HFF-Myc (cell line): Measurements from ENCODE around the gene TRPV2.

ENCODE experiments used
- DNase-seq: peaks from one replicate; pipeline ENCODE4 v3.0.0-alpha.2; 2011; ENCODE audit warnings: low read depth; ENCODE audit errors: extremely low read depth
- H3K4me3 ChIP-seq: replicated peaks from 2 replicates; pipeline ENCODE4 v1.5.1; 2011; ENCODE audit warnings: low read depth, mild to moderate bottlenecking, control low read depth, low read length
- TF ChIP-seq, protein P1 (sequence below): IDR thresholded peaks from 2 replicates; pipeline ENCODE4 v1.5.1; 2012; ENCODE audit warnings: mild to moderate bottlenecking, low read depth, low read length, control low read depth; ENCODE audit errors: missing control alignments

TRPV2 gene

DNA sequence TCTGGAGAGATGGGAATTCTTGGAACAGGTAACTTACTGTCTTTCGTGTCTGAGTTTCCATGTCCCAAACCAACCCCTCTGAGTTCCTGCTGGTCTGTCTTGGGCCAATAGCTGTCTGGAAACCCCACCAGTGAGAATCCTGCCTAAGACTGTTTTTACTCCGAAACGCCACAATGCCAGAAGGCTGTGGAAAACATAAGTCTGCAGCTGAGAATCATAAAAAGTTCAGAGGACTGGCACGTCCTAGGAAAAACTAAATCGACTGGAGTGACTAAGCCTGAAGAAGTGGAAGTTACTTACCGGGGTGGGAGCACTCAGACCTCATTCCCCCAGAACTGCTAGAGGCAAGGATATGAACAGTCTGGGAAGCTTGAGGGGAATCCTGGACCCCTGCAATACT, 63.3 kb downstream of the TRPV2 start:
- no peak for DNase-seq
- TF ChIP-seq, protein P1, sequence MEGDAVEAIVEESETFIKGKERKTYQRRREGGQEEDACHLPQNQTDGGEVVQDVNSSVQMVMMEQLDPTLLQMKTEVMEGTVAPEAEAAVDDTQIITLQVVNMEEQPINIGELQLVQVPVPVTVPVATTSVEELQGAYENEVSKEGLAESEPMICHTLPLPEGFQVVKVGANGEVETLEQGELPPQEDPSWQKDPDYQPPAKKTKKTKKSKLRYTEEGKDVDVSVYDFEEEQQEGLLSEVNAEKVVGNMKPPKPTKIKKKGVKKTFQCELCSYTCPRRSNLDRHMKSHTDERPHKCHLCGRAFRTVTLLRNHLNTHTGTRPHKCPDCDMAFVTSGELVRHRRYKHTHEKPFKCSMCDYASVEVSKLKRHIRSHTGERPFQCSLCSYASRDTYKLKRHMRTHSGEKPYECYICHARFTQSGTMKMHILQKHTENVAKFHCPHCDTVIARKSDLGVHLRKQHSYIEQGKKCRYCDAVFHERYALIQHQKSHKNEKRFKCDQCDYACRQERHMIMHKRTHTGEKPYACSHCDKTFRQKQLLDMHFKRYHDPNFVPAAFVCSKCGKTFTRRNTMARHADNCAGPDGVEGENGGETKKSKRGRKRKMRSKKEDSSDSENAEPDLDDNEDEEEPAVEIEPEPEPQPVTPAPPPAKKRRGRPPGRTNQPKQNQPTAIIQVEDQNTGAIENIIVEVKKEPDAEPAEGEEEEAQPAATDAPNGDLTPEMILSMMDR = no peak
- no peak overlapping the region for H3K4me3 ChIP-seq

DNA sequence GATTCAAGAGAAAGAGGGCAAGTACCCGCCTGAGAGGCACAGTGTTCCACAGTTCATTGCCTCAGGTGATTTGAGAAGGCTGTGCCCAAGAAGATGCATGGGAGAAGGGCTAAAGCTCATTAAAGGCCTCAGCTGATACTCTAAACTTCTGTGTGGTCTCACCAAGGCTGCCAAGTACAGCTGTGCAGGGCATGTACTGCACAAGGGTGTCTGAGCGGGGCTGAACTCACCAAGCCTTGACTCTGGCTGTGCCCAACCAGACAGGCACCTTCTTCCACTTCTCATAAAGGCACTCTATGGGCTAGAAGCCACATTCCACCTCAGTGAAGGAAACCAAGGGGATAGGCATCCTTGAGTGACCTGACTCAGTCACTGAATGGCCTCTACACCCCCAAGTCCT, 63.9 kb downstream of the TRPV2 start:
- TF ChIP-seq, protein P1 = no peak
- no peak for DNase-seq
- no peak overlapping the region for H3K4me3 ChIP-seq

DNA sequence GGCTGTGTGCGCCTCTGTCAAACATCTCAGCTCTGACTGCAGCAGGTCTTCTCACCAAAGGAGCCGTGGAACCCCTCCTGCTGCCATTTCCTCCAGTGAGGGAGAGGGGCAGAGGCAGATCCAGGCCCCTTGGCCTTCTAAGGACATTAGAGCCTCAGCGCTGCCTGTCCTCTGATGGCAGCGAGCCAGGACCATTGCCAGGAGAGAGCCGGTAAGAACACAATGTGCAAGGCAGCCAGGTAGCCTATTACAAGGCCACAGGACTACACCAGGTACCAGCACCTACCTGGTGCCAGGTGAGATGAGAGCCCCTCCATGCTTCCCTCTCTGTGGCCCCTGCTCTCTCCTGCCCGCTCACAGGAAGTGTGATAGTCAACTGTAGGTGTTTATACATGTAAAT, 65.6 kb downstream of the TRPV2 start:
- TF ChIP-seq, protein P1 = no peak

DNA sequence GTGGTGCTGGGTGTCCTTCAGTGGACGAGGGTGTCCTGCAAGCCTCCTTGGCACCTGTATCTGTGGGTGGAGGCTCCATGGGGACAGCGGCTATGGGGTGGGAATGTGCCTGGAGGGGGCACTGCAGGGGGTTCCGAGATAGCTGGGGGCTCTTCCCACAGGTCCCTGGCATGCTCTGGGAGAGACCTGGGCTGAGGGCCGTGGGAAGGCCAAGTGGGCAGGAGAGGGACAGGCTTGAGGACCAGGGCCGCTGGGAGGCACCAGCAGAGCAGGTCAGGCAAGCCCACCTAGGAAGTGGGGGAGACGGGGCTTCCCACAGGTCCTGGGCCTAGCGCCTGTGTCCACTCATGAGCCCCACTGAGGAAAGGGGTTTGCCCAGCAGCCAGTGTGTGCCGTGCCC, 66.9 kb downstream of the TRPV2 start:
- TF ChIP-seq, protein P1 = no peak
- no peak overlapping the region for H3K4me3 ChIP-seq
- no peak for DNase-seq

More for the DNA sequence above, 65.6 kb downstream of the TRPV2 start:
- no peak for DNase-seq
- no peak overlapping the region for H3K4me3 ChIP-seq

DNA sequence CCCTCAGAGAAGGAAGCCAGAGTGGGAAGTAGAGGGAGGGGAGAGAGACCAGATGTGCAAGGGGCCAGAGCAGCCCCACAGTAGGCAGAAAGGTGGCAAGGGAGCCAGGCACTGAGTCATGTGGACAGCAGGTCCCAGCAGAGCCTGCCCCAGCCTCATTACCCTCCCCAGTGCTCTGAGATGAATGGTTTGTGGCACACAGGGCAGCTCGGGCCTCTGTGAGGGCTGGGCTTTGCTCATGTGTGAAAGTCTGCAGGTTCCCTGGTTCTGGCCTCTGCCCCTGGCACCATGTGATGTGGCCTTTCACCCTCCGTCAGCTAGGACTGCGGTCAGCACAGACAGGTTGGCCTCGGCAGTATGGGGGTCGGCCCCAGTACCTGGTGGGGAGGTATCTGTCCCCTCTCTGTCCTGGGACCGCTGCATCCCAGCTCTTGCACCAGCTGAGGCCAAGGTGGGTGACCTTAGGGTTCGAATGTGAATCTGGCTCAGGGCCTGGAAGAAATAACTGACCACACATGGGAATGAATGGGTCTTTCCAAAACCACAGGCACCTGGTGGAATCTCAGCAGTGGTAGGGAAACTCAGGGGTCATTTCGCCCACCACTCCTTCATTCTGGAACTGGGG, 67.8 kb downstream of the TRPV2 start:
- no peak for DNase-seq
- no peak overlapping the region for H3K4me3 ChIP-seq
- TF ChIP-seq, protein P1 = no peak

DNA sequence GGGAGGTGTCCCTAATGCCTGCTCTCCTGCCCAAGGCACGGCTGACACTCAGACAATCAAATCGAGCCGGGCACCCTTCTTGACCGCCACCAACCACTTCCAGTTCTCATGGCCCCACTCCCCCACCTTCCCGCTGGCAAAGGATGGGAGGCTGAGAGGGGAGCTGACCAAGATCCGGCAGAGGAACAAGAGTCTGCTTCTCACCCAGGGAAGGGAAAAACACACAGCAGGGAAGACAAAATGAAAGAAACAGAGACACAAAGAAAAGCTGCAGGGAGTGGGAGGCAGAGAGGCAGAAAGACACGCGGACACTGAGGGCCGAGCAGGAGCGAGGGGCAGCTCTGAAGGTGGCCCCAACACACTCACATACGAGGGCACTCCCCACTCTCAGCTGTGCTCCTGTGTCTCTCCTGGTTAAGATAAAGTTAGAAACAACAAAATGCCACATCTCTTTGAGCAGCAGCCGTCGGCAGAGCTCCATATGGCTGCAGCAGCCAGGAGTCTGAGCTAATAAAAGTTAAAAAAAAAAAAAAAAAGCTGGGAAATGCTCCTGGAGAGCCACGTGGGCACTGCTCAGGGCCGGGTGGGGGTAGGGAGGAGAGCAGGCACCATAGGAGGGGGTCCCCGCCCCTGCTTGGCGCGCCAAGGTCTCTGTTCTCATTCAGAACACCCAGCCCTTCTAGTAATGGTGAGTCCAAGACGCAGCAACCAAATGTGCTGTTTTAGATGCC, 69.2 kb downstream of the TRPV2 start:
- no peak overlapping the region for H3K4me3 ChIP-seq
- no peak for DNase-seq
- TF ChIP-seq, protein P1 = no peak
